Superior temporal gyrus (tissue), 1 donor: ENCODE results near the gene PLA2G5.
"Not testable (repeated sequence)": the region's sequence is repeated elsewhere in the genome, so short reads cannot be mapped to it uniquely, and the experiment has no call there.

ENCODE experiments used
- DNase-seq: peaks from one replicate; pipeline ENCODE4 v3.0.0-alpha.2; 2016; ENCODE audit errors: extremely low spot score

PLA2G5 gene

GRCh38 chr1:20069874-20070273 lies at the start of gene PLA2G5:
PLA2G5 (plus strand) TSS chr1:20070194; CDS start chr1:20084831, 14,637 bp downstream.
- peak; percentile 22 for DNase-seq

- DNase-seq: no peak
These were observed 41.9 kb upstream of the PLA2G5 start for GRCh38 chr1:20028125-20028524.

- DNase-seq: no peak
These were observed 41.3 kb upstream of the PLA2G5 start for GRCh38 chr1:20028726-20029125.

GRCh38 chr1:20029178-20029912 lies 40.6 kb upstream of the PLA2G5 start:
- DNase-seq: no peak

GRCh38 chr1:20030436-20031151 lies 39.4 kb upstream of the PLA2G5 start:
- DNase-seq: not testable (repeated sequence)

GRCh38 chr1:20031161-20031560 lies 38.8 kb upstream of the PLA2G5 start:
- no peak for DNase-seq

GRCh38 chr1:20031836-20032235 lies 38.2 kb upstream of the PLA2G5 start:
- DNase-seq: no peak

- no peak for DNase-seq
These were observed 37.6 kb upstream of the PLA2G5 start for GRCh38 chr1:20032425-20032824.

GRCh38 chr1:20033420-20033819 lies 36.6 kb upstream of the PLA2G5 start:
- DNase-seq: no peak

- no peak for DNase-seq
These were observed 34.9 kb upstream of the PLA2G5 start for GRCh38 chr1:20035114-20035513.

GRCh38 chr1:20037877-20038276 lies 32.1 kb upstream of the PLA2G5 start:
- DNase-seq: no peak

GRCh38 chr1:20047096-20047495 lies 22.9 kb upstream of the PLA2G5 start:
- no peak for DNase-seq

- DNase-seq: no peak
These were observed 21.4 kb upstream of the PLA2G5 start for GRCh38 chr1:20048563-20048962.

GRCh38 chr1:20049056-20049798 lies 20.8 kb upstream of the PLA2G5 start:
- DNase-seq: not testable (repeated sequence)

GRCh38 chr1:20051218-20051829 lies 18.7 kb upstream of the PLA2G5 start:
- no peak for DNase-seq

GRCh38 chr1:20052386-20052785 lies 17.6 kb upstream of the PLA2G5 start:
- DNase-seq: no peak

GRCh38 chr1:20057886-20058420 lies 12.0 kb upstream of the PLA2G5 start:
- peak; percentile 27 for DNase-seq

GRCh38 chr1:20058531-20058930 lies 11.5 kb upstream of the PLA2G5 start:
- peak; percentile 54 for DNase-seq

GRCh38 chr1:20059847-20060246 lies 10.1 kb upstream of the PLA2G5 start:
- DNase-seq: peak; percentile 18

GRCh38 chr1:20060791-20061190 lies 9.2 kb upstream of the PLA2G5 start:
- DNase-seq: not testable (repeated sequence)

GRCh38 chr1:20061866-20062265 lies 8.1 kb upstream of the PLA2G5 start:
- DNase-seq: no peak

GRCh38 chr1:20063861-20064292 lies 6.1 kb upstream of the PLA2G5 start:
- DNase-seq: no peak
